Tibial nerve (tissue), 4 donors: ENCODE results near the gene MLLT1. TPM values are rescaled to one million over a fixed set of nuclear protein-coding genes. Genes with fewer than 3 reads are reported as not detected.

Source experiments
- DNase-seq, 2 donors: peaks; one replicate each; pipeline ENCODE4 v3.0.0-alpha.2; 2019; ENCODE audit warnings: low spot score in 2 of 2
- H3K27ac ChIP-seq, 4 donors: fragments of 200-600 bp; sonication (generic) in 3 of 4; one replicate each; pipeline ENCODE4 v1.5.1; 2017 to 2019; ENCODE audit warnings: mild to moderate bottlenecking in 1 of 4
- H3K27me3 ChIP-seq, 2 donors: fragments of 200-600 bp; sonication (generic) in 1 of 2; one replicate each; pipeline versions ENCODE4 v1.5.1 to v1.6.0; 2017 to 2019
- H3K36me3 ChIP-seq, 3 donors: fragments of 200-600 bp; sonication (generic); one replicate each; pipeline ENCODE4 v1.5.1; 2018 to 2019
- H3K4me1 ChIP-seq, 4 donors: fragments of 200-600 bp; sonication (generic) in 3 of 4; one replicate each; pipeline ENCODE4 v1.5.1; 2017 to 2019
- H3K4me3 ChIP-seq, 4 donors: fragments of 200-600 bp; sonication (generic) in 3 of 4; one replicate each; pipeline ENCODE4 v1.5.1; 2017 to 2019; ENCODE audit warnings: mild to moderate bottlenecking in 1 of 4, moderate library complexity in 1 of 4
- H3K9me3 ChIP-seq, 4 donors: fragments of 200-600 bp; sonication (generic) in 3 of 4; one replicate each; pipeline ENCODE4 v1.5.1; 2017 to 2019
- EP300 ChIP-seq, 2 donors: sonication (generic); formaldehyde crosslinking; IDR thresholded peaks; one replicate each; pipeline ENCODE4 v1.6.1; 2017; ENCODE audit warnings: antibody characterized with exemption in 2 of 2, mild to moderate bottlenecking in 1 of 2
- POLR2A ChIP-seq, 2 donors: fragments of 450-650 bp; IDR thresholded peaks; one replicate each; pipeline ENCODE4 v1.6.1; 2017; ENCODE audit warnings: antibody characterized with exemption in 2 of 2, mild to moderate bottlenecking in 2 of 2, moderate library complexity in 2 of 2
- WGBS, 2 donors: methylation state at CpG; one replicate each; pipeline ENCODE4 v1.1.5; 2018; 5-methylcytosine and 5-hydroxymethylcytosine counted together
- total RNA-seq, 4 donors: library from RNA; depleted of rRNA; stranded (reverse); fragments of >200 nt; gene quantifications; one replicate each; pipeline ENCODE4 v1.1.0, GENCODE V29; 2016
- TF ChIP-seq, protein P1 (sequence below), 5 experiments: fragments of 200-600 bp in 3 of 5; fragments of 450-650 bp in 2 of 5; sonication (generic) in 3 of 5; IDR thresholded peaks; one replicate each; pipeline ENCODE4 v1.5.1; 2016 to 2019; ENCODE audit warnings: antibody characterized with exemption in 5 of 5, mild to moderate bottlenecking in 3 of 5, moderate library complexity in 2 of 5

MLLT1 gene
- total RNA-seq, 4 donors from 2014 or later = 15.1 to 42.0 (median 19.9) TPM

- peaks cover 0 to 99% (median 68%) of the 10 kb centered on the region in 4 donors for H3K4me1 ChIP-seq
- H3K27me3 ChIP-seq = no peaks in the 10 kb centered on the region
- TF ChIP-seq, protein P1, sequence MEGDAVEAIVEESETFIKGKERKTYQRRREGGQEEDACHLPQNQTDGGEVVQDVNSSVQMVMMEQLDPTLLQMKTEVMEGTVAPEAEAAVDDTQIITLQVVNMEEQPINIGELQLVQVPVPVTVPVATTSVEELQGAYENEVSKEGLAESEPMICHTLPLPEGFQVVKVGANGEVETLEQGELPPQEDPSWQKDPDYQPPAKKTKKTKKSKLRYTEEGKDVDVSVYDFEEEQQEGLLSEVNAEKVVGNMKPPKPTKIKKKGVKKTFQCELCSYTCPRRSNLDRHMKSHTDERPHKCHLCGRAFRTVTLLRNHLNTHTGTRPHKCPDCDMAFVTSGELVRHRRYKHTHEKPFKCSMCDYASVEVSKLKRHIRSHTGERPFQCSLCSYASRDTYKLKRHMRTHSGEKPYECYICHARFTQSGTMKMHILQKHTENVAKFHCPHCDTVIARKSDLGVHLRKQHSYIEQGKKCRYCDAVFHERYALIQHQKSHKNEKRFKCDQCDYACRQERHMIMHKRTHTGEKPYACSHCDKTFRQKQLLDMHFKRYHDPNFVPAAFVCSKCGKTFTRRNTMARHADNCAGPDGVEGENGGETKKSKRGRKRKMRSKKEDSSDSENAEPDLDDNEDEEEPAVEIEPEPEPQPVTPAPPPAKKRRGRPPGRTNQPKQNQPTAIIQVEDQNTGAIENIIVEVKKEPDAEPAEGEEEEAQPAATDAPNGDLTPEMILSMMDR (IDR thresholded peaks at IDR 0.05) = no peak
- TF ChIP-seq EP300 (IDR thresholded peaks at IDR 0.05) (no peak), POLR2A (IDR thresholded peaks at IDR 0.05) (no peak)
- H3K9me3 ChIP-seq = no peaks in the 10 kb centered on the region
- peak overlapping the region in 2 of 4 donors; percentile 11 to 34 for H3K4me3 ChIP-seq
- DNase-seq = no peak
- H3K36me3 ChIP-seq = peaks cover 0 to 27% (median 0%) of the 10 kb centered on the region in 3 donors
- WGBS, 2 donors = 51 to 52% methylated on average over 22 of the region's 22 CpGs
- peak overlapping the region; percentile 75 to 93 (median 85) for H3K27ac ChIP-seq
Measured at GRCh38 chr19:6272913-6273600, 6.7 kb downstream of the MLLT1 start.

- H3K27ac ChIP-seq = peak overlapping the region; percentile 60 to 93 (median 85)
- H3K9me3 ChIP-seq = no peaks in the 10 kb centered on the region
- WGBS, 2 donors = 29 to 38% methylated on average over 11 of the region's 11 CpGs
Measured at GRCh38 chr19:6272411-6272791, 7.4 kb downstream of the MLLT1 start.

DNA sequence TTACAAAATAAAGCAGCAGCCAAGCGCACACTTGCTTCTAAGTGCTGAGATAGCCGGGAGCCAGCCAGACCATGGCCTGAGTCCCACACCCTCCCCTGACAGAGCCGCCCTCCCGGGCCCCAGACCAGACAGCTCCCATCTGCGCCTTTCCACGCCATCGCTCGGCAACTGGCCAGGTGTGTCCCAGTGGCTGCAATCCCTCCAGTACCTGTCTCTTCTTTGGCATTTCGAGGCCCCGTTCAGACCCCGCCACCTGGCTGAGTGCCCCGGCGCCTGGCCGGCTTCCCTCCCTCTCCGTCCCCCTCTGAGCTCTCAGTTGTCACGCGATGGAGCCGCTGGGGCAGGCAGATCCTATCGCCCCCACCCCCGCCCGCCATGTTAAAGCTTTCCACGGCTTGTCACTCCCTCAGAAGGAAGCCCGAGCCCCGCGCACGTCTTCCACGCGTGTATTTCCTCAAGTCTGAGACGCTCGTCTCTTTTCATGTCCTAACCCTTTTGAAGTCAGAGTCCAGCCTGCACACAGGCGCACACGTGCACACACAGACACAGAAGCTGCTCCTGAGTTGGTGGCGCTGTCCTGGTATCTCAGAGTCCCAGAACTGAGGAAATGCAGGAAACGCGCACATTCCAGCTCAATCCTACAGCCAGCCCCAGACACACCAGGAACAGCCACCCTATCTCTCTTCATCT, 7.9 kb downstream of the MLLT1 start:
- 28 to 29% methylated on average over 35 of the region's 35 CpGs for WGBS, 2 donors

More at GRCh38 chr19:6272411-6272791, 7.4 kb downstream of the MLLT1 start:
- peaks cover 0 to 31% (median 0%) of the 10 kb centered on the region in 3 donors for H3K36me3 ChIP-seq
- H3K4me1 ChIP-seq = peaks cover 0 to 99% (median 62%) of the 10 kb centered on the region in 4 donors
- peak overlapping the region in 2 of 4 donors; percentile 6 to 38 for H3K4me3 ChIP-seq
- no peak for TF ChIP-seq EP300 (IDR thresholded peaks at IDR 0.05)
- TF ChIP-seq, protein P1 (IDR thresholded peaks at IDR 0.05) = no peak
- no peak for TF ChIP-seq POLR2A (IDR thresholded peaks at IDR 0.05)
- DNase-seq = no peak
- no peaks in the 10 kb centered on the region for H3K27me3 ChIP-seq

DNA sequence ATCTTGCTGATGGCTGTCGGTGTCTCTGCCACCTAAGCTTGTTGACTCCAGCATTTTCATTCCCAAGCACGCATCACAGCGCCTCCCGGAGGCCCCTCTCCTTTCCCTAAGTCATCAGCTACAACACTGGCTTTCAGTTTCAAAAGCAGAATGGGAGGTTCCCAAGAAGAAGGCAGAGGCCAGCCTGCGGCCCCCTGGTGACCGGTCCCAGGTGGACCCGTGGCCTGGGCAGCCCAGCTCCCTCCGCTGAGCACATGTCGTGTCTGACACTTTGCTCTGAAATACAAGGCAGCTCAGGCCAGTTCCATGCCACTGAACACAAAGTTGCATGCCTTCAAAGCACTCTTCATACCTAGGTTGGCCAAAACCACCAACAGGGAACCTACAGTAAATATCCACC, 8.5 kb downstream of the MLLT1 start:
- Histone ChIP-seq H3K4me1 (peaks cover 0 to 90% (median 52%) of the 10 kb centered on the region in 4 donors), H3K27me3 (no peaks in the 10 kb centered on the region), H3K9me3 (no peaks in the 10 kb centered on the region), H3K4me3 (peak overlapping the region in 3 of 4 donors; percentile 6 to 38 (median 10)), H3K36me3 (peaks cover 0 to 31% (median 0%) of the 10 kb centered on the region in 3 donors), H3K27ac (peak overlapping the region; percentile 60 to 93 (median 85))
- no peak for DNase-seq
- 54 to 64% methylated on average over 9 of the region's 9 CpGs for WGBS, 2 donors
- no peak for TF ChIP-seq EP300 (IDR thresholded peaks at IDR 0.05)
- TF ChIP-seq, protein P1 (IDR thresholded peaks at IDR 0.05) = peak in 1 of 5 experiments; percentile 17
- no peak for TF ChIP-seq POLR2A (IDR thresholded peaks at IDR 0.05)

More for the DNA sequence above, 7.9 kb downstream of the MLLT1 start:
- H3K27me3 ChIP-seq = no peaks in the 10 kb centered on the region
- peaks cover 0 to 31% (median 0%) of the 10 kb centered on the region in 3 donors for H3K36me3 ChIP-seq
- peak overlapping the region in 3 of 4 donors; percentile 6 to 38 (median 10) for H3K4me3 ChIP-seq
- H3K9me3 ChIP-seq = no peaks in the 10 kb centered on the region
- peak; percentile 63 to 64 for DNase-seq
- TF ChIP-seq EP300 (IDR thresholded peaks at IDR 0.05) = peak in 1 of 2 donors; percentile 26
- no peak for TF ChIP-seq POLR2A (IDR thresholded peaks at IDR 0.05)
- TF ChIP-seq, protein P1 (IDR thresholded peaks at IDR 0.05) = no peak
- peaks cover 0 to 94% (median 56%) of the 10 kb centered on the region in 4 donors for H3K4me1 ChIP-seq
- peak overlapping the region; percentile 60 to 93 (median 85) for H3K27ac ChIP-seq
